ENCODE data around the gene CTBP2.

The CTBP2 gene

GRCh38 chr10:125114761-125115391 is 45.5 kb downstream of the CTBP2 start:
- no peak for TF ChIP-seq CTCF (IDR thresholded peaks at IDR 0.05; ENCODE audit: insufficient read depth, low read depth, low read length, missing control alignments)
- no peak overlapping the region for H3K4me3 ChIP-seq (ENCODE audit: low read depth, low read length)
- DNase-seq (ENCODE audit: low read depth): no peak

- no peak for DNase-seq (ENCODE audit: low read depth)
- no peak for TF ChIP-seq CTCF (IDR thresholded peaks at IDR 0.05; ENCODE audit: insufficient read depth, low read depth, low read length, missing control alignments)
- no peak overlapping the region for H3K4me3 ChIP-seq (ENCODE audit: low read depth, low read length)
Observed at GRCh38 chr10:125113691-125114371, 46.5 kb downstream of the CTBP2 start.

GRCh38 chr10:125112697-125113494 is 47.5 kb downstream of the CTBP2 start:
- no peak overlapping the region for H3K4me3 ChIP-seq (ENCODE audit: low read depth, low read length)
- no peak for TF ChIP-seq CTCF (IDR thresholded peaks at IDR 0.05; ENCODE audit: insufficient read depth, low read depth, low read length, missing control alignments)
- no peak for DNase-seq (ENCODE audit: low read depth)

GRCh38 chr10:125111118-125111727 is 49.1 kb downstream of the CTBP2 start:
- no peak overlapping the region for H3K4me3 ChIP-seq (ENCODE audit: low read depth, low read length)
- no peak for DNase-seq (ENCODE audit: low read depth)
- TF ChIP-seq CTCF (IDR thresholded peaks at IDR 0.05; ENCODE audit: insufficient read depth, low read depth, low read length, missing control alignments): no peak

GRCh38 chr10:125107965-125108580 is 52.3 kb downstream of the CTBP2 start:
- DNase-seq (ENCODE audit: low read depth): no peak
- no peak overlapping the region for H3K4me3 ChIP-seq (ENCODE audit: low read depth, low read length)
- no peak for TF ChIP-seq CTCF (IDR thresholded peaks at IDR 0.05; ENCODE audit: insufficient read depth, low read depth, low read length, missing control alignments)

GRCh38 chr10:125107166-125107949 is 53.0 kb downstream of the CTBP2 start:
- DNase-seq (ENCODE audit: low read depth): no peak
- H3K4me3 ChIP-seq (ENCODE audit: low read depth, low read length): no peak overlapping the region
- TF ChIP-seq CTCF (IDR thresholded peaks at IDR 0.05; ENCODE audit: insufficient read depth, low read depth, low read length, missing control alignments): no peak

Data from GM12865 (cell line).